ENCODE results near the gene THBS3.
"Not testable (repeated sequence)": the region's sequence is repeated elsewhere in the genome, so short reads cannot be mapped to it uniquely, and the experiment has no call there.

Gene THBS3

DNA sequence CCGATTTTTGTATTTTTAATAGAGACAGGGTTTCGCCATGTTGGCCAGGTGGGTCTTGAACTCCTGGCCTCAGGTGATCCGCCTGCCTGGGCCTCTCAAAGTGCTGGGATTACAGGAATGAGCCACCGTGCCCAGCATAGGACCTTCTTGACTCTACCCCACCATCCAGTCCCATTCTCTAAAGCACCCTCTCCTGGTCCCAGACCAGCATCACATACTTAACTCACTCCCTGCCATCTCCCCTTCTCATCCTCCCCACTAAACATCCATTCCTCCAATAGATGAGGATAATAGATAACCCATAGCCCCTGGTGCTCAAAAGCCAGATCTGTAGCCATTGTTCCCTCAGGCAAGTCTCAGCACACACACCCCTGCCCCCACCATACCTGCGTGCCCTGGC, 45.5 kb upstream of the THBS3 start:
- in situ Hi-C loops (cut with HindIII; ENCODE audit: low sequenced_read_pairs) = no loop called here
- DNase-seq (ENCODE audit: low read depth, low spot score) = no peak

DNA sequence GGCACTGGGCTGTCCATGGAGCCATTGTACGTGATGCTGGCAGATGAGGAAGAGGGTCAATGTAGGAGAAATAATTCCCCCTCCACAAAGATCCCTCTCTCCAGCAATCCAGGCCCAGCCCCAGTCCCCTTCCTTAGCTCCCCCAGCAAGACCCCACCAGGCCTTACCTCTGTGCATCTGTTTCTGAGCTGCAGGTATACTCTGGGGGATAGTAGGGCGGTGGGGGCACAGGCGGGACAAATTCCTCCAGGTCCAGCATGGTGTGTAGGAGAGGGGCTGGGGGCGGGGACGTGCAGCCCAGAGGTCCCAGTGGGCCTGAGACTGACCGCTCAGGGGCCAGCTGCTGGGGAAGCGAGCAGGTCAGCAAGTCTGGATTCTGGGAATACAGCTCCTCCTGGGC, 43.9 kb upstream of the THBS3 start:
- in situ Hi-C loops (cut with HindIII; ENCODE audit: low sequenced_read_pairs) = no loop called here
- DNase-seq (ENCODE audit: low read depth, low spot score) = no peak
- H3K4me3 ChIP-seq (ENCODE audit: low read depth, low read length) = no peak overlapping the region
- TF ChIP-seq, protein P1, sequence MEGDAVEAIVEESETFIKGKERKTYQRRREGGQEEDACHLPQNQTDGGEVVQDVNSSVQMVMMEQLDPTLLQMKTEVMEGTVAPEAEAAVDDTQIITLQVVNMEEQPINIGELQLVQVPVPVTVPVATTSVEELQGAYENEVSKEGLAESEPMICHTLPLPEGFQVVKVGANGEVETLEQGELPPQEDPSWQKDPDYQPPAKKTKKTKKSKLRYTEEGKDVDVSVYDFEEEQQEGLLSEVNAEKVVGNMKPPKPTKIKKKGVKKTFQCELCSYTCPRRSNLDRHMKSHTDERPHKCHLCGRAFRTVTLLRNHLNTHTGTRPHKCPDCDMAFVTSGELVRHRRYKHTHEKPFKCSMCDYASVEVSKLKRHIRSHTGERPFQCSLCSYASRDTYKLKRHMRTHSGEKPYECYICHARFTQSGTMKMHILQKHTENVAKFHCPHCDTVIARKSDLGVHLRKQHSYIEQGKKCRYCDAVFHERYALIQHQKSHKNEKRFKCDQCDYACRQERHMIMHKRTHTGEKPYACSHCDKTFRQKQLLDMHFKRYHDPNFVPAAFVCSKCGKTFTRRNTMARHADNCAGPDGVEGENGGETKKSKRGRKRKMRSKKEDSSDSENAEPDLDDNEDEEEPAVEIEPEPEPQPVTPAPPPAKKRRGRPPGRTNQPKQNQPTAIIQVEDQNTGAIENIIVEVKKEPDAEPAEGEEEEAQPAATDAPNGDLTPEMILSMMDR (IDR thresholded peaks at IDR 0.05; ENCODE audit: low read depth, low read length) = no peak

More for the DNA sequence above, 45.5 kb upstream of the THBS3 start:
- peak overlapping the region; percentile 73 for H3K4me3 ChIP-seq (ENCODE audit: low read depth, low read length)
- TF ChIP-seq, protein P1 (IDR thresholded peaks at IDR 0.05; ENCODE audit: low read depth, low read length) = no peak

DNA sequence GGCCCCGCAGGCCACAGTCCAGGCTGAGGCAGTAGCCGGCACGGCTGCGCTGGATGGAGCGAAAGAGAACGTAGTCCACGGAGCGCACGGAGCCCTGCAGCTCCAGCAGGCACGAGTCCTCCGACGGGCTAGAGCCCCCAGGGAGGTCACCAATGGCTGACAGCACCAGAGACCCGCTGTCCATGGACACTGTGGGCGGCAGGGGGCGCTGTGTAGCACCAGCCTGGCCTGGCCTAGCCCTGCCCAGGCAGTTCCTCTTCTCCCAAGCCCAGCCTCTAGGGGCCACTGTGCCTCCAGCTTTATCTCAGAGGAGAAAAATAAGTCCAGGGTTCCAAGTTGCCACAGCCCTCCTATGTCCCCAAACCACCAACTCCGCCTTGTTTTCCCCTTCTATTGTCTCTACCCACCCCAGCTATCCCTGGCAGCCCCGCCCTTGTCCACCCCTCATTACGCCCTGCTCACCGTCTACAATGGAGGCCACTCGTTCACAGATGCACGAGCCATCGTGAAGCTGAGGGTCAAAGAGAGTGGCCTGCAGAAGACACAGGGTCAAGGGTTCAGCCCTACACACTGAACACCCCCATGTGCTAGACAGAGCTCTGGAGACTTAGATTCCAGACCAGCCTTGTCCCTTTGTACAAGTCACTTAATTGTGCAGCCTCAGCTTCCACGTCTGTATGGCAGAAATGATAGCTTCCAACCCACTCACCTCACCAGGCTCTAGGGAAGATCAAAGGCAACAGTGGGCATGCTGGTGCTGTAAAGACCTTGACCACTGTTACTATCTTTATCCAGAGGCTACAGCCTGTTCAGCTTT, 43.1 kb upstream of the THBS3 start:
- in situ Hi-C loops (cut with HindIII; ENCODE audit: low sequenced_read_pairs) = no loop called here
- H3K4me3 ChIP-seq (ENCODE audit: low read depth, low read length) = no peak overlapping the region
- peak; percentile 90 for DNase-seq (ENCODE audit: low read depth, low spot score)

DNA sequence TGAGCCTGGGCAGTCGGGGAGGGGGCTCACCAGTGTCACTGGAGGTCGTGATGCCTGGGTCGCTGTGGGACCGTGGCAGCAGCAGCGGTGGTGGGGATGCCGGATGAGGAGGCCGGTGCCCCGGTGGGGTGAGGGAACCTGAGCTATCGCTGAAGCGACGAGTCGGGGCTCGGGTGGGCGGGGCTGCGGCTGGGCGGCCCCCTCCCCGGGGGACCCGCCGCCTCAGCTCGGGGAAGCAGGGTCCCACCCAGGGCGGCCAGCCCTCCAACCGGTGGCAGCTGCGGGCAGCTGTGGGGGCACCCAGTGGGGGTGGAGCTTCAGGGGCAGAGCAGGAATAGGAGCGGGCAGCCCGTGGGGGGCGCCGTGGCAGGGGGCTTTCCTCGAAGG, 42.5 kb upstream of the THBS3 start:
- TF ChIP-seq, protein P1 (IDR thresholded peaks at IDR 0.05; ENCODE audit: low read depth, low read length) = no peak
- H3K4me3 ChIP-seq (ENCODE audit: low read depth, low read length) = no peak overlapping the region
- in situ Hi-C loops (cut with HindIII; ENCODE audit: low sequenced_read_pairs) = no loop called here
- DNase-seq (ENCODE audit: low read depth, low spot score) = no peak

More for the DNA sequence above, 43.1 kb upstream of the THBS3 start:
- TF ChIP-seq, protein P1 (IDR thresholded peaks at IDR 0.05; ENCODE audit: low read depth, low read length) = peak; percentile 100

DNA sequence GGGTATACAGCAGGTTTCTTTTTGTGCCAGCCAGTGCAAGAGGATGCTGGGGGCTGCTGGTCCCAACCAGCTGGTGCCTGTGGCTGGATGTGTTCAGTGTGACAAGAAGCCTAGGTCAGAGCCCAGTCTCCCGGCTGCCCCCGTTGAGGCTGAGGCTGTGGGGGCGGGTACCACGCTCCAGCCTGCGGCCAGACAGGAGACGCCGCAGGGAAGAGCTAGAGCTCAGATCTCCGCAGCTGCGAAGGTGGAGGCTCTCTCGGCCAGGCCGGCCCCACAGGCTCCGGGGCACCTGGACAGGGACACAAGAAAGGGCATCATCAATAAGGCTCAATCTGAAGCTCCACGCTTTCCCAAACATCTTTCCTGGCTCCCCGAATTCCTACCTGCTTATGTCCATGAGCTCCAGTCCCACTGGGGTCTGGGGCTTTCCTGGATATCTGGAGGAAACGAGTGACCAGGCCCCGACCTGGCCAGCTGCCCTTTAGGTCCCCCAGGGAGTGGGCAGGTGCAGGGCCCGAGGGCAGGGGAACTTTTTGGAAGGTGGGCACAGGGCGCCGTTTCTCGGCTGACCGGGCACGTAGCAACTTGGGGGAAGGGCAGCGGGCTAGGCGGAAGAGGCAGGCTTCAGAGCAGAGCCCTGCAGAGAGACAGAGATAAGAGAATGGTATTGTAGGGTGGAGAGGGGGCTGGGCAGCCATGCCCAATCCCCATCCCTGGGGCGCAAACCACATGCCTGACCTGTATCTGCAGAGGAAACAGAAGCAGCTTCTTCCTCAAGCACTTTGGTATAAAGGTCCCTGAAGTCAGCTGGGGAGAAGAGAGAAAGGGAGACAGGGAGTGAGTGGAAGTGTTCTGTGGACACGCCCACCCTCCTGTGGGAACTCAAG, 40.2 kb upstream of the THBS3 start:
- no peak for DNase-seq (ENCODE audit: low read depth, low spot score)
- TF ChIP-seq, protein P1 (IDR thresholded peaks at IDR 0.05; ENCODE audit: low read depth, low read length) = no peak
- H3K4me3 ChIP-seq (ENCODE audit: low read depth, low read length) = no peak overlapping the region
- in situ Hi-C loops (cut with HindIII; ENCODE audit: low sequenced_read_pairs) = no loop called here

DNA sequence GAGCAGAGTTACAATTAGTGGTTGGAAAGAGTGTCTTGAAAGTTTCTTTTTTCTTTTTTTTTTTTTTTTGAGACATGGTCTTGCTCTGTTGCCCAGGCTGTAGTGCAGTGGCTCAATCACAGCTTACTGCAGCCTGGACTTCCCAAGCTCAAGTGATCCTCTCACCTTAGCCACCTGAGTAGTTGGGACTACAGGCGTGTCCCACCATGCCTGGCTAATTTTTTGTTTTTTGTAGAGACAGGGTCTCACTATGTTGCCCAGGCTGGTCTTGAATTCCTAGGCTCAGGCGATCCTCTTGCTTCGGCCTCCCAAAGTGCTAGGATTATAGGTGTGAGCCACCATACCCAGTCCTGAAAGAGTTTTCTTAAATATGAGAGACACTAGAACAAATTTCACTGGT, 39.1 kb upstream of the THBS3 start:
- DNase-seq (ENCODE audit: low read depth, low spot score); H3K4me3 ChIP-seq (ENCODE audit: low read depth, low read length); in situ Hi-C loops (cut with HindIII; ENCODE audit: low sequenced_read_pairs): not testable (repeated sequence)

DNA sequence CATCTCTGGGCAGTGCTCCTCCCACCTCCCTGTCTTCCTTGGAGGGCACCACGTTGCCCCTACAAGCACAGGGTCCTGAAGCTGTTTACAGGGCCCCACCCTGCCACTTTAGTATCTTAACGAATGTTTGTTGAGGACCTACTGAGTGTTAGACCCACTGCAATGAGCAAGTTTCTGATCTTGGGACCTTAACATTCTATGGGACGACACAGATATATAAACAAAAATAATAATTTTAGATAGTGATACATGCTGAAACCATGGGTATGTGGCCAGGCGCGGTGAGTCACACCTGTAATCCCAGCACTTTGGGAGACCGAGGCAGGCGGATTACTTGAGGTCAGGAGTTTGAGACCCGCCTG, 37.4 kb upstream of the THBS3 start:
- in situ Hi-C loops (cut with HindIII; ENCODE audit: low sequenced_read_pairs) = no loop called here
- peak overlapping the region; percentile 68 for H3K4me3 ChIP-seq (ENCODE audit: low read depth, low read length)
- TF ChIP-seq, protein P1 (IDR thresholded peaks at IDR 0.05; ENCODE audit: low read depth, low read length) = no peak
- DNase-seq (ENCODE audit: low read depth, low spot score) = no peak

All from astrocyte of the spinal cord (primary cell).